Measurements from ENCODE around the gene HABP2. TPM values are rescaled to one million over a fixed set of nuclear protein-coding genes. Genes with fewer than 3 reads are reported as not detected.

HABP2 gene
- under 1 TPM in 2 of 4 donors, not detected in 2; under 0.01 to 0.09 TPM for total RNA-seq

DNA sequence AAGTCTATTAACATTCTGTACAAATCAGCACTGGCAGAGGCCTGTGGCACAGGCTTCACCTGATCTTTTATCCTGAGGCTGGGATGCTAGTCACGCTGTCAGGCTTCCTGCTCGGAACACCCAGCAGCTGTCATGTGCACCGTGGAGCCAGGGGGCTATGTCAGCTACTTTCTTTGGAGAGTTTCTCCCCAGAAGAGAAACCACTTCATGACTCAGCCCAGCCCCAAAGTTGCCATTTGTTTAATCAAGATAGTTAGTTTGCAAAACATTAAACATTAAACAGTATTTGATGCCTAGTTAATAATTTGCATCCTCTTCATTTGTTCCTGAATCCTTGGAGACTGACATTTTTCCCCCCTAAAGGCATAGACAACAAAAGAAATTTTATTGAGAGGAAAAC lies at the start of gene HABP2:
Gene HABP2, plus strand, starts transcription at position 353 of the 400 bp plus-strand sequence. CDS start 69 bp downstream, outside the sequence.
- intact Hi-C loops (cut with DNase I): no loop called here
- peak within 1 kb of the TSS in 2 of 4 donors; percentile 78 to 79 for H3K27ac ChIP-seq
- peaks cover 13 to 78% (median 42%) of the 10 kb centered on the region in 3 donors for H3K4me1 ChIP-seq
- no peaks in the 10 kb centered on the region for H3K36me3 ChIP-seq
- H3K27me3 ChIP-seq: no peaks in the 10 kb centered on the region
- DNase-seq: no peak
- no peak within 1 kb of the TSS for H3K4me3 ChIP-seq
- H3K9me3 ChIP-seq: no peaks in the 10 kb centered on the region
- 49 to 81% methylated on average over 3 of the region's 3 CpGs for WGBS, 2 donors
- no peak for TF ChIP-seq POLR2A (IDR thresholded peaks at IDR 0.05)

- H3K4me1 ChIP-seq: no peaks in the 10 kb centered on the region
- H3K36me3 ChIP-seq: no peaks in the 10 kb centered on the region
- no peaks in the 10 kb centered on the region for H3K9me3 ChIP-seq
- TF ChIP-seq, protein P1, sequence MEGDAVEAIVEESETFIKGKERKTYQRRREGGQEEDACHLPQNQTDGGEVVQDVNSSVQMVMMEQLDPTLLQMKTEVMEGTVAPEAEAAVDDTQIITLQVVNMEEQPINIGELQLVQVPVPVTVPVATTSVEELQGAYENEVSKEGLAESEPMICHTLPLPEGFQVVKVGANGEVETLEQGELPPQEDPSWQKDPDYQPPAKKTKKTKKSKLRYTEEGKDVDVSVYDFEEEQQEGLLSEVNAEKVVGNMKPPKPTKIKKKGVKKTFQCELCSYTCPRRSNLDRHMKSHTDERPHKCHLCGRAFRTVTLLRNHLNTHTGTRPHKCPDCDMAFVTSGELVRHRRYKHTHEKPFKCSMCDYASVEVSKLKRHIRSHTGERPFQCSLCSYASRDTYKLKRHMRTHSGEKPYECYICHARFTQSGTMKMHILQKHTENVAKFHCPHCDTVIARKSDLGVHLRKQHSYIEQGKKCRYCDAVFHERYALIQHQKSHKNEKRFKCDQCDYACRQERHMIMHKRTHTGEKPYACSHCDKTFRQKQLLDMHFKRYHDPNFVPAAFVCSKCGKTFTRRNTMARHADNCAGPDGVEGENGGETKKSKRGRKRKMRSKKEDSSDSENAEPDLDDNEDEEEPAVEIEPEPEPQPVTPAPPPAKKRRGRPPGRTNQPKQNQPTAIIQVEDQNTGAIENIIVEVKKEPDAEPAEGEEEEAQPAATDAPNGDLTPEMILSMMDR (IDR thresholded peaks at IDR 0.05): no peak
- TF ChIP-seq POLR2A (IDR thresholded peaks at IDR 0.05): no peak
- WGBS, 2 donors: 53 to 72% methylated on average over 4 of the region's 4 CpGs
- H3K27ac ChIP-seq: no peak overlapping the region
- intact Hi-C loops (cut with DNase I): no loop called here
- no peak for DNase-seq
- no peak overlapping the region for H3K4me3 ChIP-seq
- H3K27me3 ChIP-seq: no peaks in the 10 kb centered on the region
Observed at GRCh38 chr10:113503930-113504329, 48.9 kb upstream of the HABP2 start.

GRCh38 chr10:113504423-113504822 lies 48.4 kb upstream of the HABP2 start:
- H3K27ac ChIP-seq: no peak overlapping the region

GRCh38 chr10:113506476-113506875 lies 46.4 kb upstream of the HABP2 start:
- no peak overlapping the region for H3K27ac ChIP-seq
- 67 to 68% methylated on average over 2 of the region's 2 CpGs for WGBS, 2 donors
- H3K4me1 ChIP-seq: no peaks in the 10 kb centered on the region
- no peak for TF ChIP-seq POLR2A (IDR thresholded peaks at IDR 0.05)
- TF ChIP-seq, protein P1 (IDR thresholded peaks at IDR 0.05): no peak
- no peaks in the 10 kb centered on the region for H3K36me3 ChIP-seq
- H3K27me3 ChIP-seq: no peaks in the 10 kb centered on the region
- intact Hi-C loops (cut with DNase I): no loop called here
- H3K9me3 ChIP-seq: peaks cover 0 to 7% (median under 1%) of the 10 kb centered on the region in 3 donors
- no peak for DNase-seq
- H3K4me3 ChIP-seq: no peak overlapping the region

More at GRCh38 chr10:113504423-113504822, 48.4 kb upstream of the HABP2 start:
- Histone ChIP-seq H3K27me3 (no peaks in the 10 kb centered on the region), H3K36me3 (no peaks in the 10 kb centered on the region), H3K9me3 (no peaks in the 10 kb centered on the region), H3K4me1 (no peaks in the 10 kb centered on the region), H3K4me3 (no peak overlapping the region)
- DNase-seq: no peak
- intact Hi-C loops (cut with DNase I): no loop called here
- TF ChIP-seq, protein P1 (IDR thresholded peaks at IDR 0.05): no peak
- no peak for TF ChIP-seq POLR2A (IDR thresholded peaks at IDR 0.05)
- 60 to 74% methylated on average over 2 to 3 of the region's 3 CpGs for WGBS, 2 donors

- no peak overlapping the region for H3K4me3 ChIP-seq
- no peak for TF ChIP-seq POLR2A (IDR thresholded peaks at IDR 0.05)
- TF ChIP-seq, protein P1 (IDR thresholded peaks at IDR 0.05): no peak
- intact Hi-C loops (cut with DNase I): no loop called here
Observed at GRCh38 chr10:113511419-113511818, 41.4 kb upstream of the HABP2 start.

DNA sequence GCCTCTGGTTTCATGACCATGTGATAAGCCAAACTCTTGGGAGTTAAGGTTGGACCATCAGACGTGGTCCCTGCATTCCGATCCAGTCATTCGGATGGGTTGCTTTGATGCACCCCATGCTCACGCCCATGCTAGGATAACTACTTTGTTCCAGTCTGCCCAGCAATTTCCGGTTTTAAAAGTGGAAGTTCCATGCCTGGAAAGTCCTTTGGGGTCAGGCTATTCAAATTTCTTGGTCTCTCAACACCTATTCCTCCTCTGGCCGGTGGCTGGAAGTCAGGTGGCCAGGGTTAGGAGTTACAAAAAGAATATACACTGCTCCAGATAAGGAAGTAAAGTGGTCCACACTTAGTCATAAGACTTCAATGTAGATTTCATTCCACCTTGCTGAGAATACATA lies 37.7 kb upstream of the HABP2 start:
- no peak for TF ChIP-seq POLR2A (IDR thresholded peaks at IDR 0.05)
- TF ChIP-seq, protein P1 (IDR thresholded peaks at IDR 0.05): no peak

More at GRCh38 chr10:113511419-113511818, 41.4 kb upstream of the HABP2 start:
- no peak for DNase-seq
- Histone ChIP-seq H3K36me3 (no peaks in the 10 kb centered on the region), H3K27me3 (no peaks in the 10 kb centered on the region), H3K27ac (no peak overlapping the region), H3K4me1 (no peaks in the 10 kb centered on the region), H3K9me3 (peaks cover 0 to 9% (median 5%) of the 10 kb centered on the region in 3 donors)

More for the DNA sequence above, 37.7 kb upstream of the HABP2 start:
- 65 to 66% methylated on average over 5 to 6 of the region's 6 CpGs for WGBS, 2 donors
- H3K27me3 ChIP-seq: no peaks in the 10 kb centered on the region
- no peaks in the 10 kb centered on the region for H3K36me3 ChIP-seq
- H3K4me3 ChIP-seq: no peak overlapping the region
- no peaks in the 10 kb centered on the region for H3K4me1 ChIP-seq
- intact Hi-C loops (cut with DNase I): no loop called here
- no peak for DNase-seq
- H3K27ac ChIP-seq: no peak overlapping the region
- peaks cover 0 to 9% (median 5%) of the 10 kb centered on the region in 3 donors for H3K9me3 ChIP-seq
